Measurements from ENCODE around the gene UNK. TPM values are rescaled to one million over a fixed set of nuclear protein-coding genes. Genes with fewer than 3 reads are reported as not detected.

UNK gene
- total and polyA plus RNA-seq, 2 donors from 2014 or later, result 12.0 to 35.5 TPM

- Histone ChIP-seq H3K4me3 (ENCODE audit: low read length in 3 of 3) (no peak overlapping the region), H3K4me1 (ENCODE audit: control insufficient read depth in 2 of 3, insufficient read depth in 2 of 3, low read depth in 1 of 3, low read length in 3 of 3) (peaks cover 0 to under 1% (median under 1%) of the 10 kb centered on the region in 3 donors), H3K27me3 (ENCODE audit: control insufficient read depth, insufficient read depth, low read length) (no peaks in the 10 kb centered on the region), H3K9me3 (ENCODE audit: control insufficient read depth in 2 of 3, insufficient read depth in 1 of 3, low read length in 3 of 3) (no peaks in the 10 kb centered on the region), H3K9ac (ENCODE audit: low read length in 3 of 3) (no peak overlapping the region), H3K36me3 (ENCODE audit: control insufficient read depth in 2 of 3, insufficient read depth in 3 of 3, low read length in 3 of 3) (peaks cover 0 to 6% (median 5%) of the 10 kb centered on the region in 3 donors), H3K27ac (ENCODE audit: low read depth in 2 of 2, low read length in 2 of 2) (no peak overlapping the region)
- TF ChIP-seq, protein P1, sequence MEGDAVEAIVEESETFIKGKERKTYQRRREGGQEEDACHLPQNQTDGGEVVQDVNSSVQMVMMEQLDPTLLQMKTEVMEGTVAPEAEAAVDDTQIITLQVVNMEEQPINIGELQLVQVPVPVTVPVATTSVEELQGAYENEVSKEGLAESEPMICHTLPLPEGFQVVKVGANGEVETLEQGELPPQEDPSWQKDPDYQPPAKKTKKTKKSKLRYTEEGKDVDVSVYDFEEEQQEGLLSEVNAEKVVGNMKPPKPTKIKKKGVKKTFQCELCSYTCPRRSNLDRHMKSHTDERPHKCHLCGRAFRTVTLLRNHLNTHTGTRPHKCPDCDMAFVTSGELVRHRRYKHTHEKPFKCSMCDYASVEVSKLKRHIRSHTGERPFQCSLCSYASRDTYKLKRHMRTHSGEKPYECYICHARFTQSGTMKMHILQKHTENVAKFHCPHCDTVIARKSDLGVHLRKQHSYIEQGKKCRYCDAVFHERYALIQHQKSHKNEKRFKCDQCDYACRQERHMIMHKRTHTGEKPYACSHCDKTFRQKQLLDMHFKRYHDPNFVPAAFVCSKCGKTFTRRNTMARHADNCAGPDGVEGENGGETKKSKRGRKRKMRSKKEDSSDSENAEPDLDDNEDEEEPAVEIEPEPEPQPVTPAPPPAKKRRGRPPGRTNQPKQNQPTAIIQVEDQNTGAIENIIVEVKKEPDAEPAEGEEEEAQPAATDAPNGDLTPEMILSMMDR (IDR thresholded peaks at IDR 0.05; ENCODE audit: borderline replicate concordance, extremely low read depth, insufficient read depth), result no peak
- FAIRE-seq, result no peak
- no peak for DNase-seq
- intact Hi-C loops (cut with DNase I), result no loop called here
These were observed 6.6 kb downstream of the UNK start for GRCh38 chr17:75791254-75791653.

DNA sequence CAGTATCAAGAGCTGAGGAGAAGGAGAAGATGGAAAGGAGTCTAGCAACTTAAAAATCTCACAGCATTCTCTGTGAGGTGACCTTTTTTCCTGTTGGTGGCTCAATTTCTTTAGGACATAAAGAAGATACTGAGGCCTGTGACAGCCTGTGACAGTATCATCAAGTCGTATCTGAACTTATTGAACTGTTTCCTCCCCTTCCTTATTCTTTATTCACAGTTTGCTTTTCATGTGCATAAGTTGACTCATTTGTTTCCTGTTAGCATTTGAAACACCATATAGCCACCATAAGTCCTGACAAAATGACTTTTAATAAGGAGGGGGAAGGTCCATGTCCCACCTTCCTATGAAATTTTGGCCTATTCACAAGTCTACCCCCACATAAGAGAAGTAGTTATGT lies 8.9 kb downstream of the UNK start:
- FAIRE-seq, result no peak
- H3K9me3 ChIP-seq (ENCODE audit: control insufficient read depth in 2 of 3, insufficient read depth in 1 of 3, low read length in 3 of 3), result no peaks in the 10 kb centered on the region

DNA sequence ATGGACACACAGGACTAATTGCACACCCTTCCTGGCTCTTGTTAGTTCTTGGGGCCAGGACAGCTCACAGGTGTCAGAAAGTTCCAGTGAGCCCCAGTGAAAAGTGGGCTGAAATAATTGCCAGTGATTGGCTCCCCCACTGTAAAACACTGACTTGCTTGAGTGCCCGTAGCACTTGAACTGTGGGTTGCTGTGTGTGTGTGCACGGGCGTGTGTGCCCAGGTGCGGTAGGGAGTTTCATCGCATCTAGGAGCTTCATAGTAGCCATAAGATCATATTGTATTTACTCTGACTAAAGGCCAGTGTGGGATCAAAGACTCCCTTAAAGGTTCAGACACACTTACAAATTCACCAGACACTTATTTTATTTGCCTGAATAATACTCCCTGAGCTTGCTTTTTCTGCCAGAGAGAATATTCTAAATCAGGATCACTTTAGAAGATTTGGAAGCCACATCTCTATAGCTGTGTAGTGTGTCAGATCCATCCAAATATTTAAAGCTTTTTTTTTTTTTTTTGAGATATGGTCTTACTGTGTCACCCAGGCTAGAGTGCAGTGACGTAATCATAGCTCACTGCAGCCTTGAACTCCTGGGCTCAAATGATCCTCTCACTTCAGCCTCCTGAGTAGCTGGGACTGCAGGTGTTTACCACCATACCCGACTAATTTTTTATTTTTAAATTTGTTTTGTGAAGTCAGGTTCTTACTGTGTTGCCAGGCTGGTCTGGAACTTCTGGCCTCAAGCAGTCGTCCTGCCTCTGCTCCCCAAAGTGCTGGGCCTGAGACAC lies 11.4 kb downstream of the UNK start:
- DNase-seq (no peak), FAIRE-seq (no peak)
- Histone ChIP-seq H3K9me3 (ENCODE audit: control insufficient read depth in 2 of 3, insufficient read depth in 1 of 3, low read length in 3 of 3) (no peaks in the 10 kb centered on the region), H3K36me3 (ENCODE audit: control insufficient read depth in 2 of 3, insufficient read depth in 3 of 3, low read length in 3 of 3) (peaks cover 4 to 16% (median 14%) of the 10 kb centered on the region in 3 donors), H3K27ac (ENCODE audit: low read depth in 2 of 2, low read length in 2 of 2) (no peak overlapping the region), H3K4me1 (ENCODE audit: control insufficient read depth in 2 of 3, insufficient read depth in 2 of 3, low read depth in 1 of 3, low read length in 3 of 3) (no peaks in the 10 kb centered on the region), H3K9ac (ENCODE audit: low read length in 3 of 3) (no peak overlapping the region), H3K27me3 (ENCODE audit: control insufficient read depth, insufficient read depth, low read length) (no peaks in the 10 kb centered on the region), H3K4me3 (ENCODE audit: low read length in 3 of 3) (no peak overlapping the region)
- TF ChIP-seq, protein P1 (IDR thresholded peaks at IDR 0.05; ENCODE audit: borderline replicate concordance, extremely low read depth, insufficient read depth), result no peak
- intact Hi-C loops (cut with DNase I), result no loop called here

More for the DNA sequence above, 8.9 kb downstream of the UNK start:
- Histone ChIP-seq H3K27me3 (ENCODE audit: control insufficient read depth, insufficient read depth, low read length) (no peaks in the 10 kb centered on the region), H3K27ac (ENCODE audit: low read depth in 2 of 2, low read length in 2 of 2) (no peak overlapping the region), H3K36me3 (ENCODE audit: control insufficient read depth in 2 of 3, insufficient read depth in 3 of 3, low read length in 3 of 3) (peaks cover 3 to 10% (median 7%) of the 10 kb centered on the region in 3 donors), H3K9ac (ENCODE audit: low read length in 3 of 3) (no peak overlapping the region), H3K4me3 (ENCODE audit: low read length in 3 of 3) (no peak overlapping the region), H3K4me1 (ENCODE audit: control insufficient read depth in 2 of 3, insufficient read depth in 2 of 3, low read depth in 1 of 3, low read length in 3 of 3) (no peaks in the 10 kb centered on the region)
- intact Hi-C loops (cut with DNase I), result no loop called here
- DNase-seq, result no peak
- TF ChIP-seq, protein P1 (IDR thresholded peaks at IDR 0.05; ENCODE audit: borderline replicate concordance, extremely low read depth, insufficient read depth), result no peak

Data from kidney (tissue), 14 donors.